K562 (cell line): ENCODE results near the gene PDE2A. TPM values are rescaled to one million over a fixed set of nuclear protein-coding genes. Genes with fewer than 3 reads are reported as not detected.

Source experiments
- CHCHD3 ChIP-seq: fragments of 250-450 bp; sonication (Bioruptor Pico); IDR thresholded peaks from 2 replicates; pipeline ENCODE4 v2.1.2; 2022; ENCODE audit warnings: mild to moderate bottlenecking
- CLOCK ChIP-seq: fragments of 250-450 bp; sonication (Bioruptor Pico); IDR thresholded peaks from 2 replicates; pipeline ENCODE4 v1.4.0; 2020; ENCODE audit warnings: mild to moderate bottlenecking, moderate library complexity, borderline replicate concordance
- CXXC5 ChIP-seq: fragments of 250-450 bp; sonication (Bioruptor Pico); IDR thresholded peaks from 2 replicates; pipeline ENCODE4 v1.8.0; 2022; ENCODE audit warnings: inconsistent platforms, mild to moderate bottlenecking, moderate library complexity
- DPF2 ChIP-seq: fragments of 450-650 bp; IDR thresholded peaks from 2 replicates; pipeline ENCODE4 v1.6.1; 2016
- EWSR1 ChIP-seq: fragments of 450-650 bp; IDR thresholded peaks from 2 replicates; pipeline ENCODE4 v1.6.1; 2018; ENCODE audit warnings: borderline replicate concordance, mild to moderate bottlenecking, low read depth, moderate library complexity; ENCODE audit not compliant: partially characterized antibody
- FOXA3 ChIP-seq, 2 experiments: fragments of 450-650 bp in 1 of 2; sonication (generic) in 1 of 2; formaldehyde crosslinking; IDR thresholded peaks in 1 of 2; conservative IDR thresholded peaks in 1 of 2; 2 replicates each; pipeline versions ENCODE4 v1.4.0 to v1.8.0; 2020 to 2022; ENCODE audit warnings: mild to moderate bottlenecking in 2 of 2, missing genetic modification reagents in 1 of 2
- KDM5B ChIP-seq: fragments of 200-600 bp; sonication (generic); IDR thresholded peaks from 2 replicates; pipeline ENCODE4 v1.6.1; 2012; ENCODE audit warnings: low read depth, mild to moderate bottlenecking, moderate library complexity, low read length, control low read depth, inconsistent platforms; ENCODE audit not compliant: insufficient replicate concordance
- NFATC3 ChIP-seq: fragments of 450-650 bp; IDR thresholded peaks from 2 replicates; pipeline ENCODE4 v1.6.1; 2017; ENCODE audit warnings: mild to moderate bottlenecking
- PHF20 ChIP-seq: fragments of 450-650 bp; IDR thresholded peaks from 2 replicates; pipeline ENCODE4 v1.6.1; 2018; ENCODE audit not compliant: partially characterized antibody
- SETDB1 ChIP-seq: IDR thresholded peaks from one replicate; pipeline ENCODE4 v1.6.1; 2012; ENCODE audit warnings: low read length, control low read depth, inconsistent platforms
- SIRT6 ChIP-seq: IDR thresholded peaks from one replicate; pipeline ENCODE4 v1.6.1; 2012; ENCODE audit warnings: low read depth, mild to moderate bottlenecking, control low read depth, inconsistent platforms, low read length, moderate library complexity
- SIX5 ChIP-seq, 2 experiments: IDR thresholded peaks; 2 replicates each; pipeline ENCODE4 v1.6.1; 2011; ENCODE audit warnings: low read length in 2 of 2, borderline replicate concordance in 1 of 2, low read depth in 1 of 2, mild to moderate bottlenecking in 1 of 2, moderate library complexity in 1 of 2; ENCODE audit not compliant: insufficient read depth in 1 of 2
- SOX6 ChIP-seq: fragments of 450-650 bp; IDR thresholded peaks from 2 replicates; pipeline ENCODE4 v1.6.1; 2014; ENCODE audit warnings: mild to moderate bottlenecking
- TCFL5 ChIP-seq: fragments of 250-450 bp; sonication (Bioruptor Pico); conservative IDR thresholded peaks from 2 replicates; pipeline ENCODE4 v1.6.1; 2021; ENCODE audit warnings: mild to moderate bottlenecking, moderate library complexity, matching md5 sums
- TRIM28 ChIP-seq: fragments of 450-650 bp; IDR thresholded peaks from 2 replicates; pipeline ENCODE4 v1.6.1; 2017
- XRCC5 ChIP-seq: fragments of 200-400 bp; formaldehyde crosslinking; IDR thresholded peaks from 2 replicates; pipeline ENCODE4 v1.6.1; 2017; ENCODE audit warnings: low read depth, mild to moderate bottlenecking, low read length
- ZEB2 ChIP-seq: fragments of 450-650 bp; IDR thresholded peaks from 2 replicates; pipeline ENCODE4 v1.6.1; 2016
- ZNF12 ChIP-seq: sonication (generic); formaldehyde crosslinking; IDR thresholded peaks from 2 replicates; pipeline ENCODE4 v1.4.0; 2020; ENCODE audit warnings: mild to moderate bottlenecking, missing genetic modification reagents
- ZNF311 ChIP-seq: fragments of 250-450 bp; sonication (Bioruptor Pico); IDR thresholded peaks from 2 replicates; pipeline ENCODE4 v1.4.0; 2020; ENCODE audit warnings: mild to moderate bottlenecking, moderate library complexity
- ZNF518B ChIP-seq: fragments of 250-450 bp; sonication (Bioruptor Pico); IDR thresholded peaks from 2 replicates; pipeline ENCODE4 v1.5.0; 2021; ENCODE audit warnings: mild to moderate bottlenecking, moderate library complexity
- polyA plus RNA-seq, 8 experiments: library from polyadenylated mRNA; depleted of rRNA in 4 of 8; stranded (reverse) in 5 of 8; unstranded in 3 of 8; fragments of >200 nt; fragmentation: Nextera tagmentation in 2 of 8; fragmentation: Illumina TruSeq in 1 of 8; extraction: Ambion mirVana in 2 of 8; extraction: Trizol in 1 of 8; gene quantifications; 2 replicates each; pipeline versions ENCODE4 v1.2.1 to v1.2.3, GENCODE V29; 2011 to 2014; ENCODE audit warnings: inconsistent platforms in 1 of 8, missing spikeins in 1 of 8
- total RNA-seq, 7 experiments: library from RNA; depleted of rRNA in 6 of 7; stranded (reverse); fragments of >200 nt in 6 of 7; fragmentation: Illumina TruSeq in 2 of 7; extraction: Trizol in 2 of 7; gene quantifications; 2 replicates each; pipeline versions ENCODE4 v1.2.1 to v1.2.3, GENCODE V29; 2011 to 2021; ENCODE audit warnings: low replicate concordance in 1 of 7
- TF ChIP-seq, protein P1 (sequence below): fragments of 450-650 bp; IDR thresholded peaks from 2 replicates; pipeline ENCODE4 v1.6.1; 2016; ENCODE audit warnings: antibody characterized with exemption

The PDE2A gene
- total and polyA plus RNA-seq, 9 of the 15 experiments (the other 6 are each of a cell fraction or from before 2014, with no cell fraction given) = 0.07 to 15.2 (median 1.6) TPM; not detected in 1

DNA sequence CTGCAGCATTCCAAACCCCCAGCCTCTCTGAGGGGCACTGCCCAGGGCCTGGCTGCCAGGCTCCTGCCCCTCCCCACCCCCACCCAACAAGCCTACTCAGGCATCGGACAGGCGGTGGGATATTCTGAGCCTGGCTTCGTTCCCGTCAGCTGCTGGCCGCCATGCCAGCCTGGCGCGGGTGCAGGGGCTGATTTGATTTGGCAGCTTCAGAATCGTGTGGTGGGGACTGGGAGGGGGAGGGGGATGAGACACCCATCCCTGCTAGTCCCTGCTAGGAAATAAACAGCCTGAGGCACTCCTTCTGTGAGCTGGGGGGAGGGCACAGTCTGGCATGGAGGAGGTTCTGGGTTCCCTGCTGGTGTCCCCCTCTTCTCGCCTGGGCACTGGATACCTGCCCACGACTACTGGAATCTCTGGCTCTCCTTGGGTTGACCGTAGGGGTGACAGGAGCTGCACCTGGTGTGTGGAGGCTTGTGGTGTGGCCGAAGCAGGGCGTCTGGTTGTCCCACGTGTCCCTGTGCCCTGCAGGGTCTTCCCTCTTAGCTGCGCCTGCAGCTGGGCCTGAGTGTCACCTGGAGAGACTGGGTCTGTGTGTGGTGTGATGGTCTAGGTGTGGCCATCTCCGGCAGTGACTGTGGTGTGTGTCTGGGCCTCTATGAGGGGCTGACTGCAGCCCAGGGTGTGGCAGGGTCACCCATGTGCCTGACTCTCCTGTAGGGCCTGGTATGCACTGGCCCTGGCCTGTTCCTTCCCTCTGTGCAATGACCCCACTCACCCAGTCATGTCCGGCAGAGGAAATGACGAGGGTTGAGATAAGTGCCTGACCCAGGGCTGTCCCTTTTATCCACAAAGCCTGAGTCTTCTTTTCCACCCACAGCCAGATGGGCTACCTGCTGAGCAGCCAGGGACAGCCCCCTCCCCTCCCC lies 42.2 kb downstream of the PDE2A start (continued):
- no peak for TF ChIP-seq ZNF518B
- TF ChIP-seq EWSR1 = no peak
- TF ChIP-seq PHF20 = no peak
- TF ChIP-seq ZNF12 = no peak
- 0 out of 4 replicates have a peak, but pooled peaks of 1 of the 2 experiments have one; percentile 59 for TF ChIP-seq FOXA3 (CRISPR knock-in tag; conservative IDR thresholded peaks at IDR 0.05 in 1 of 2, IDR thresholded peaks at IDR 0.05 in 1 of 2)
- TF ChIP-seq XRCC5 = no peak
- TF ChIP-seq, protein P1, sequence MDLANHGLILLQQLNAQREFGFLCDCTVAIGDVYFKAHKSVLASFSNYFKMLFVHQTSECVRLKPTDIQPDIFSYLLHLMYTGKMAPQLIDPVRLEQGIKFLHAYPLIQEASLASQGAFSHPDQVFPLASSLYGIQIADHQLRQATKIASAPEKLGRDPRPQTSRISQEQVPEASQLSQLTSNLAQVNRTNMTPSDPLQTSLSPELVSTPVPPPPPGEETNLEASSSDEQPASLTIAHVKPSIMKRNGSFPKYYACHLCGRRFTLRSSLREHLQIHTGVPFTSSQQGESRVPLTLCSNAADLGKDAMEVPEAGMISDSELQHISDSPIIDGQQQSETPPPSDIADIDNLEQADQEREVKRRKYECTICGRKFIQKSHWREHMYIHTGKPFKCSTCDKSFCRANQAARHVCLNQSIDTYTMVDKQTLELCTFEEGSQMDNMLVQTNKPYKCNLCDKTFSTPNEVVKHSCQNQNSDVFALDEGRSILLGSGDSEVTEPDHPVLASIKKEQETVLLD = no peak
- peak; percentile 25; the same call in 1 of the 2 replicates for TF ChIP-seq CXXC5 (CRISPR knock-in tag)
- no peak for TF ChIP-seq SOX6
- TF ChIP-seq TCFL5 (CRISPR knock-in tag) = no peak
- TF ChIP-seq NFATC3 = no peak
- TF ChIP-seq DPF2 = peak; percentile 66
- peak; percentile 66; the same call in 1 of the 2 replicates for TF ChIP-seq ZNF311 (CRISPR knock-in tag)
- TF ChIP-seq SIX5 (IDR thresholded peaks at IDR 0.05; ENCODE audit: borderline replicate concordance in 1 of 2, insufficient read depth in 1 of 2, low read depth in 1 of 2, low read length in 2 of 2) = no peak
- TF ChIP-seq SETDB1 = no peak
- TF ChIP-seq KDM5B = no peak
- TF ChIP-seq CLOCK = no peak
- TF ChIP-seq SIRT6 = no peak
- no peak for TF ChIP-seq CHCHD3 (CRISPR knock-in tag)
- TF ChIP-seq TRIM28 = no peak
- TF ChIP-seq ZEB2 = no peak
